HAP-1 (cell line): ENCODE results near the gene COL21A1.

Experiments used
- DNase-seq, 2 experiments: peaks; one replicate each; pipeline ENCODE4 v3.0.0-alpha.2; 2016 to 2020; ENCODE audit warnings: low spot score in 2 of 2
- H3K27me3 ChIP-seq: fragments of 250-450 bp; sonication (Bioruptor Pico); 2 replicates; pipeline ENCODE4 v1.5.1; 2020; ENCODE audit warnings: low read depth, mild to moderate bottlenecking, moderate library complexity
- H3K36me3 ChIP-seq: fragments of 250-450 bp; sonication (Bioruptor Pico); replicated peaks from 2 replicates; pipeline ENCODE4 v1.5.1; 2020; ENCODE audit warnings: mild to moderate bottlenecking
- H3K4me1 ChIP-seq: fragments of 250-450 bp; sonication (Bioruptor Pico); 2 replicates; pipeline ENCODE4 v1.5.1; 2020; ENCODE audit warnings: mild to moderate bottlenecking
- H3K4me3 ChIP-seq: fragments of 250-450 bp; sonication (Bioruptor Pico); 2 replicates; pipeline ENCODE4 v1.5.1; 2020; ENCODE audit warnings: mild to moderate bottlenecking, moderate library complexity
- H3K9me3 ChIP-seq: fragments of 250-450 bp; sonication (Bioruptor Pico); 2 replicates; pipeline ENCODE4 v1.5.1; 2020; ENCODE audit warnings: mild to moderate bottlenecking, moderate library complexity
- in situ Hi-C: fragments of 300-500 bp; cut with MboI; formaldehyde crosslinking; loops from 3 replicates; pipeline ENCODE4 v1.14.3; 2020; ENCODE audit warnings: low sequenced_read_pairs, inconsistent platforms, mixed read lengths

The COL21A1 gene

DNA sequence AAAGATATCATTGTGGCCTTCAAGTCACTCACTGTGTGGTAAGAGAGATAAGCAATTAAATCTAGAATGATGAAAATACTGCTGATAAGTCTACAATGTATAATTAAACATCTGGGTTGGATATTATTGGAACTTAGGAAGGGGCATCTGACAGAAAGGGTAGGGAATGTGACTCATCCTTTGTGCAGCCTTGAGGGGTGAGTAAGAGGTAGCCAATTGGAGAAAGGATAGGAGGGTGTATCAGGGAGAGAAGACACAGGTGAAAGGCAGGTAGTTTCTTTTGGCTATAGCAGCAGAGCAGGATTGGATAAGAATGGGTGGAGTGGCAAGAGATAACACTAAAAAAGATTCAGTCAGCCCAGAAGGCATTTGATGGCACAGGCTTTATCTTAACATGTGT lies 182.0 kb downstream of the COL21A1 start:
- Histone ChIP-seq H3K4me3 (no peak overlapping the region), H3K27me3 (peaks cover 2% of the 10 kb centered on the region), H3K36me3 (no peaks in the 10 kb centered on the region), H3K9me3 (no peaks in the 10 kb centered on the region), H3K4me1 (no peaks in the 10 kb centered on the region)
- DNase-seq: no peak
- in situ Hi-C loops: no loop called here

DNA sequence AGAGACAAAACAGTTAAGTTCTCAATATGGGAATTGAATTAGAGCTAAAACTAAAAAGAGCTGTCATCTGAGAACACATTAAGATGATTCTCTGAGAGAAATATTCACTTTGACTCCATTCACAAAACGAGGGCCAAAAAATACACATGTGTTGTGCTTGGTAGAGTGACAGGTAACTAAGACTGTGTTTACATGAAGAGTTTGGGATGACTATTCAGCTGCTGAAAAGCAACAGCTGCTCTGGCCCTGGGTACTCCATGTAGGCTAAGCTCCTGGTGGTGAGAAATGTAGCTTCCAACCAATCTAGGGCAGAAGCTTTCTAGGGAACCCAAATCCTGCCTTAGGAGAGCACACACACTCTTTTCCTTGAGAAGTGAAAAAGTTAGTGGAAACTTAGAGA lies 184.5 kb downstream of the COL21A1 start:
- no peaks in the 10 kb centered on the region for H3K36me3 ChIP-seq
- H3K4me3 ChIP-seq: no peak overlapping the region
- no peaks in the 10 kb centered on the region for H3K4me1 ChIP-seq
- H3K27me3 ChIP-seq: peaks cover 5% of the 10 kb centered on the region
- in situ Hi-C loops: no loop called here
- no peaks in the 10 kb centered on the region for H3K9me3 ChIP-seq
- DNase-seq: no peak

DNA sequence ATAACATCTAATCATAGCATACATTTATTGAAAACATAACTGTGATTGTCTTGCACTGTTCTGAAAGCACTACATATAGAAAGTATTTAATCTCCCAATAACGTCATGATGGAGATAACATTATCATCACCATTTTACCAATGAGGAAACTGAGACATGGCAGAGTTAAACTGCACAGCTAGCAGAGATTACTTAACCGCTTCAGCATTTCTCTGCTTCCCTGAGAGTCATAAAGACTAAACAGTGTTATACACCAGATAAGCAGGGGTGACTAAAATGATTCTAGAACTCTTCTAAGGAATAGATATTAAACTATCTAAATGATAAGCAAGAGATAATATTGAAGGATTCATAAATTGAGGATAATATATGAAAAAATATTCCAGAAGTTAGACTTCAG lies 188.7 kb downstream of the COL21A1 start:
- peaks cover 5% of the 10 kb centered on the region for H3K27me3 ChIP-seq
- DNase-seq: no peak
- no peaks in the 10 kb centered on the region for H3K9me3 ChIP-seq
- no peaks in the 10 kb centered on the region for H3K36me3 ChIP-seq
- no peak overlapping the region for H3K4me3 ChIP-seq
- in situ Hi-C loops: no loop called here
- H3K4me1 ChIP-seq: no peaks in the 10 kb centered on the region

DNA sequence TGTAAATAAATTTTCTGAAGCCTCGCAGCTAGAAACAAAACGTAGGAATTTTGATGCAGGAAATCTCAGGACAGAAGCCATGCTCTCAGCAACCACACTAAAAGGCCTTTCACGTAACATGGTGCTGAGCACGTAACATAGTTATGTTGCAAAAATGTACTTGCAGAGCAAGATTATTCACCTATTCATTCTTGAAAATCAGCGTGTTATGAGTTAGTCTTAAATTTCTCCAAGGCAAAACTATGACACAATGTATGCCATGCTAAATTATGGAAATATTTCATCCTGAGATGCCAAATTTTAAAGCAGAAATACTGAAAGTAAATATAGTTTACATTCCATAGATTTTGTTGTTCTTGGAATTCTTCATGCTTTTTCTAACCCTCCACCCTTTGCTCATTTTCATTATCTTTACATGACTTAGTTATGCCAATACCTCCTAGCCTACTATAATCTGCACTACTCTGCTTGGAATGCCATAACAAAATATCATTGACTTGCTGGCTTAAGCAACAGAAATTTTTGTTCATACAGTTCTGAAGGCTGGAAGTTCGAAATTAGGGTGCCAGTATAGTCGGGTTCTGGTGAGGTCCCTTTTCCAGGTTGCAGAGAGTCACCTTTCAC lies 192.2 kb downstream of the COL21A1 start:
- Histone ChIP-seq H3K4me1 (no peaks in the 10 kb centered on the region), H3K4me3 (no peak overlapping the region)
- in situ Hi-C loops: no loop called here

DNA sequence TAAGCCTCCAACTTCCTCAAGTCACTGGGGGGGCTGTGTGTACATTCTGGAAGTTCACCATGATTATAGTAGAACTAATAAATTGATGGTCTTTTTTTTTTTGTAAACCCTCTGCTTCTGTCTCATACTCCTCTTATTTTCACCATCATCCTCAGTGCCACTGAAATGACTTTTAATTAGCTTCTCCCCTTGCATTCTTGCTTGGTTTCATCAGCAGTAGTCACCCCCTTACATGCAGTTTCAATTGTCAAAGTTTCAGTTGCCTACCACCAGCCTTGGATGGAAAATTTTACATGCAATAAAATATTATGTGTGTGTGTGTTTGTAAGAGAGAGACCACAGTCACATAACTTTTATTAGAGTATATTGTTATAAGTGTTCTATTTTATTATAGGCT lies 196.2 kb downstream of the COL21A1 start:
- no peaks in the 10 kb centered on the region for H3K36me3 ChIP-seq
- no peaks in the 10 kb centered on the region for H3K9me3 ChIP-seq
- H3K4me3 ChIP-seq: no peak overlapping the region
- DNase-seq: no peak
- in situ Hi-C loops: no loop called here
- no peaks in the 10 kb centered on the region for H3K4me1 ChIP-seq
- peaks cover 2% of the 10 kb centered on the region; the same call in 1 of the 2 replicates for H3K27me3 ChIP-seq

More for the DNA sequence above, 192.2 kb downstream of the COL21A1 start:
- Histone ChIP-seq H3K9me3 (no peaks in the 10 kb centered on the region), H3K36me3 (no peaks in the 10 kb centered on the region), H3K27me3 (peaks cover 3% of the 10 kb centered on the region; the same call in 1 of the 2 replicates)
- no peak for DNase-seq

DNA sequence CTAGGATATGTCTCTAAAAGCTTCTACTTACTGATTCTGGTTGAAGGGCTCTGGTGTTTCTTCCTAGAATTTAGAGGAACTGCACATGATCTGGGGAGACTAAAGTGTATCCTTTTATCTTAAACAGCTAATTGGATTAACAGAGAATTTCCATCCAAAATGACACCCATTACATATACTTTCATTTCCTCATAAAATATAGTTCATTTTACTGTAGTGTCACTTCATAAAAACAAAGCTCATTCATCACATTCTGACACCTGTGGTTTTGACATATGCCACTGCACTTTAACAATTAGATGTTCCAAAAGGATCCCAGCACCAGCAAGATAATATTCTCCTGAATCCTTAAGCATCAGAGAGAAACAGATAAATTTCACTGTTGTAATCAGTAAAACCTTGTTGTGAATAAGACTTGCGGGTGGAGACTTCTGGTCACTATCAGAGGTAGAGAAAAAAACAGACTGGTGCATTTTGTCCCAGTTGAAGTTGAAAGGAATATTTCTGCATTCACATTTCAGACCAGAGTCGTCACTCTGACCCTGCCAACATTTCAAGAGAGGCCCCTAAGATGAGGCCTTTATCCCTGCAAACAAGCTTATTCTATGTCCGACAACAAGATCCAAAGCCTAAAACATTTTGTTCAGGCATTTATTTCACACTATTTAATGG lies 196.7 kb downstream of the COL21A1 start:
- Histone ChIP-seq H3K4me3 (no peak overlapping the region), H3K36me3 (no peaks in the 10 kb centered on the region), H3K4me1 (no peaks in the 10 kb centered on the region), H3K9me3 (no peaks in the 10 kb centered on the region), H3K27me3 (peaks cover 7% of the 10 kb centered on the region)
- no peak for DNase-seq
- in situ Hi-C loops: no loop called here

DNA sequence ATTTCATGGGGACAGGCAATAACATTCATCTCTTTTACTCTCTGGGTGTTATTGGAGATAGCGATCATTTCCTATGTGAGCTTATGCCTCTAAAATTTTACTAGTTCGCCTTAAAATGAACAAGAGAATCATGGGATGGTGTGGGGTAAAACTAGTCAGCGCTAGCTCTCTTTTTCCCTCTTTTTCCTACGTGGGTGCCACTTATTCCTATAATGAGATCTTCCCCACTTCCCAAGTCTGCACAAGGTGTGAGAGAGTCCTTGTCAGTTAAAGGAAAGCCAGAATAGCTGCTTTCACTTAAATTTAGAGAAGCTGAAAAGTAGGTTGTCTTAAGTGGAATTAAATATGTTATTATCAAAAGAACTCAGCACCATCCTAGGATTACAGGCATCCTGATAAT lies 198.8 kb downstream of the COL21A1 start:
- H3K36me3 ChIP-seq: no peaks in the 10 kb centered on the region
- H3K4me3 ChIP-seq: no peak overlapping the region
- H3K9me3 ChIP-seq: no peaks in the 10 kb centered on the region
- in situ Hi-C loops: no loop called here
- H3K4me1 ChIP-seq: no peaks in the 10 kb centered on the region
- peaks cover 9% of the 10 kb centered on the region for H3K27me3 ChIP-seq
- no peak for DNase-seq

DNA sequence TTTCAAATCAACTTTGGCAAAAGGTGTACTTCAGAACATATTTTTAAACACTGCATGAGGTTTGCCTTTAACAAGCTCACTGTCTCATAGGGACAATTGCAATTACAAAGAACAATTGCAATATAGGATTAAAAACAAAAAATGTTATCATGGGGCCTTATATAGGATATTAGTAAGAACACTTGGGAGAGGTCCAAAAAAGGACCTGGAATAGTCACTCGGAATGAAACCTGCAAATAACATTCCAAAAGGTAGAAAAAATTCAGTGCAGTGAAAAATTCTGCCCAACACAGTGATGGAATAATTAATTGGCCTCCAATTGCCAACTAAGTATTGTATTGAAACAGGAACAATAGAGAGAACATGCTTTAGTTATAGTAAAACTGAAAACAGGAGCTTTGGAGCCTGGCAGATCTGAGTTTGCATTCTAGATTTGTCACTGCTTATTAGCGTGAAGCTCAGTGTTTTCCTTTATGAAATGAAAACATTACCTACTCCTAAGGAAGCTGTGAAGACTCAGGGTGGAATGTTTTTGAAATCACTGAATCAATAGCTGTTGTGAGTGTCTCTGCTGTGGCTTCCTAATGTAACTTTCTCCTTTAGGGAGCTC lies 199.3 kb downstream of the COL21A1 start:
- Histone ChIP-seq H3K9me3 (no peaks in the 10 kb centered on the region), H3K4me1 (no peaks in the 10 kb centered on the region), H3K27me3 (peaks cover 9% of the 10 kb centered on the region), H3K36me3 (no peaks in the 10 kb centered on the region), H3K4me3 (no peak overlapping the region)
- in situ Hi-C loops: no loop called here
- DNase-seq: no peak

DNA sequence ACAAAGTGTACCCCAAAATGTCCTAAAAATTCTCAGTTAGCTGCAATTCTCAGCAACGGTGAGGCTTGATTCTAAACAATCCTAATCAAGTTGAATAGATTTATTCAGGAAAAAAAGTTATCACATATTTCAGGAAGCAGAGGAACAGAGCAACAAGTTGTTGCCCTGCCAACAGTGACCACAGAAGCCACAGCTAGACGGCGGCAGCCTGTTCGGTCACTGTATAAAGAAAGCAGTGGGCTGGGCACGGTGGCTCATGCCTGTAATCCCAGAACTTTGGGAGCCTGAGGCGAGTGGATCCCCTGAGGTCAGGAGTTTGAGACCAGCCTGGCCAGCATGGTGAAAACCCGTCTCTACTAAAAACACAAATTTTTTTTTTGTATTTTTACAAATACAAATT lies 200.8 kb downstream of the COL21A1 start:
- Histone ChIP-seq H3K4me1 (no peaks in the 10 kb centered on the region), H3K36me3 (no peaks in the 10 kb centered on the region), H3K9me3 (no peaks in the 10 kb centered on the region), H3K27me3 (peaks cover 9% of the 10 kb centered on the region), H3K4me3 (no peak overlapping the region)
- no peak for DNase-seq
- in situ Hi-C loops: no loop called here

DNA sequence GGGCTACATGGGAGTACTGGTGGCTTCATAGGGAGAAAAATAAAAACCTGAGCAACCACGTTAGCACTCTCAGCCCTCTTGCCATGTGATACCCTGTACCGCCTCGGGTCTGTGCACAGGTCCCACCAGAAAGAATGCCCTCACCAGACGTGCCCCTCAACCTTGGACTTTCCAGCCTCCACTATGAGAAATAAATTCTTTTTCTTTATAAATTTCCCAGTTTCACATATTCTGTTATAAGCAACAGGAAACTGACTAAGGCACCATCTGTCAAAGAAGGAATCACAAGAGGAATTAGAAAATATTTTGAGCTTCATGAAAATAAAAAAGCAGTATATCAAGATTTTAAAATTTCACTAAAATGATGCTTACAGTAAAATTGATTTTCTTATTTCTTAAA lies 203.6 kb downstream of the COL21A1 start:
- no peak for DNase-seq
- H3K27me3 ChIP-seq: peaks cover 9% of the 10 kb centered on the region
- H3K9me3 ChIP-seq: no peaks in the 10 kb centered on the region
- no peaks in the 10 kb centered on the region for H3K36me3 ChIP-seq
- H3K4me3 ChIP-seq: no peak overlapping the region
- no peaks in the 10 kb centered on the region for H3K4me1 ChIP-seq
- in situ Hi-C loops: no loop called here

DNA sequence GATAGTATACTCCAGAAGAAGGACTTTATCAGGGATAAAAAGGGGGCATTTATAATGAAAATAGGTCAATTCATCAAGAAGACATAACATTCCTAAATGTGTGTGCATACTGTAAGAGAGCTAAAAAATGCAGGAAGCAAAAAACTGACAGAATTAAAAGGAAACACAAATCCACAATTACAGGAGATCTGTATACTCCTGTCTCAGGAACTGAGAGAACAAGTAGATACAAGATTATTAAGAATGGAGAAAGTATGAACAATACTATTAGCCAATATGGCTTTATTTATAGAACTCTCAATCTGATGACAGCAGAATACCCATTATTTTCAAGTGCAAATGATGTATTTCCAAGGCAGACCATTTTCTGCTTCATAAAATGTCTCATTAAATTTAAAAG lies 204.3 kb downstream of the COL21A1 start:
- Histone ChIP-seq H3K4me1 (no peaks in the 10 kb centered on the region), H3K9me3 (no peaks in the 10 kb centered on the region), H3K27me3 (peaks cover 9% of the 10 kb centered on the region), H3K4me3 (no peak overlapping the region), H3K36me3 (no peaks in the 10 kb centered on the region)
- in situ Hi-C loops: no loop called here
- DNase-seq: no peak

DNA sequence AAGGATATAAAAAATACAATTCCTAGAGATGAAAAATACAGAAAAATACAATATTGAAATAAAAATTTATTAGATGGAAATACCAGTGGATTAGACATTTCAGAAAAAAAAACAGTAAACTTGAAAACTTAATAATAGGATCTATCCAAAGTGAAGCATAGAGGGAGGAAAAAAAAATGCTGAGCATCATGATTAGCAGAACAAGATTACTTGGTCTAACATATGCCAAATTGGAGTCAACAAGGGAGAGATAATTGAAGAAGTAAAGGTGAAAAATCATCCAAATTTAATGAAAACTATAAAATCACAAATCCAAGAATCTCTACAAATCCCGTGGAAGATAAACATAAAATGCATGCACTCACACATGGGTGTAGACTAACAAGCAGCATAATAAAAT lies 205.8 kb downstream of the COL21A1 start:
- in situ Hi-C loops: no loop called here
- Histone ChIP-seq H3K36me3 (no peaks in the 10 kb centered on the region), H3K9me3 (no peaks in the 10 kb centered on the region), H3K27me3 (peaks cover 9% of the 10 kb centered on the region), H3K4me1 (no peaks in the 10 kb centered on the region), H3K4me3 (no peak overlapping the region)
- no peak for DNase-seq

DNA sequence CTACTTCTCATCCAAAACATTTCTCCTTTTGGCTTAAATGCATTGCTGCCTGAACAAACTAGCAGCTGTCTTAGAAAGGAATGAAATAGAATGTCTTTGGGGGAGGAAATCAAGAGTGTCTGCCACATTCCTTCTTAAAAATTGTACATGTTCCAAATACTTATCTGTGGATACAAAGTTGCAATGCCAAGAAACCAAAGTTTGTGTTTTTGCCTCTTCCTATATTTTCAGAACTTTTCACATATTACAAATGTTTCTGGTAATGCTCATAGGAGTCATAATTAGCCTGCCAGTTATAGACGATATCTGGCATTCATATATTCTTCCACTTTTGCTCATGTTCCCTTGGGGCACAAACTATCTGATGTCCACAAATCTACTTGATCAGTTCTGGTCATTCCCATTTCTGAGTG lies 206.5 kb downstream of the COL21A1 start:
- Histone ChIP-seq H3K4me1 (no peaks in the 10 kb centered on the region), H3K9me3 (no peaks in the 10 kb centered on the region), H3K36me3 (no peaks in the 10 kb centered on the region), H3K4me3 (no peak overlapping the region), H3K27me3 (peaks cover 7% of the 10 kb centered on the region)
- no peak for DNase-seq
- in situ Hi-C loops: no loop called here

DNA sequence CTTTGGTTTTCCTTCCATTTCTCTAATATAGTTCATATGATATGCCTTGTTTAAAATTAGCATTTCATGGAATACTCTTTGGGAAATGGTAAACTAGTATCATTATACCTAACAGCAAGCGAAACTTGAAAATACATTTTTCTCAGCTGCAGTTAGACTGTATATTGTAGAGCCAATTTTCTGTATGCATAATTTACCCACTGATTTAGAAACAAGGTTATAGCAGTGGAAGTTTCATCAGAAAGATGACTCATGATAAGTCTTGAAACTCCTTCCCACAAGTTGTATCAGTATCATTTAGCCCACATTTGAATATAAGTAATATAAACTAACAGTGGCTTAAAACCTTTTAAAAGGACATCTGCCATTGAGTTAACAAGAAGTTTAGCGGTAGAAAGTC lies 207.2 kb downstream of the COL21A1 start:
- no peaks in the 10 kb centered on the region for H3K4me1 ChIP-seq
- H3K27me3 ChIP-seq: 0 out of 2 replicates have a peak, but pooled peaks cover 3% of the 10 kb centered on the region
- H3K9me3 ChIP-seq: no peaks in the 10 kb centered on the region
- no peak for DNase-seq
- H3K36me3 ChIP-seq: no peaks in the 10 kb centered on the region
- H3K4me3 ChIP-seq: no peak overlapping the region
- in situ Hi-C loops: no loop called here
